Measurements from ENCODE around the gene LNP1. TPM values are rescaled to one million over a fixed set of nuclear protein-coding genes. Genes with fewer than 3 reads are reported as not detected.
"Not testable (repeated sequence)": the region's sequence is repeated elsewhere in the genome, so short reads cannot be mapped to it uniquely, and the experiment has no call there.

LNP1 gene
- total RNA-seq, 2 donors from 2014 or later, result 4.6 to 6.2 TPM

DNA sequence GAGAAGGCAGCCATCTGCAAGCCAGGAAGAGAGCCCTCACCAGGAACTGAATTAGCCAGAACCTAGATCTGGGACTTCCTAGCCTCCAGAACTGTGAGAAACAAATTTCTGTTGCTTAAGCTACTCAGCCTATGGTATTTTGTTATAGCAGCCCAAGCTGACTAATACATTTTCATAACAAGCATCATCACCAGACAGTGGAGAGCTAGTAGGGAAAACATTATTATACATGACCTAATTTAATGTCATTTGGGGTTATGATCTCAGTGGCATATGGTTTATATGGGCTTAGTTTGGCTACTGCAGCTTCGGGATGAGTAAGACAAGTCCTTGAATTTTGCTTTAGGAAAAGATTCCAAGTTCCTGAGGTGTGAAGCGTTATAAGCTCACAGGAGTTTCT lies 35.6 kb downstream of the LNP1 start:
- no peak overlapping the region for H3K4me3 ChIP-seq
- TF ChIP-seq, protein P1, sequence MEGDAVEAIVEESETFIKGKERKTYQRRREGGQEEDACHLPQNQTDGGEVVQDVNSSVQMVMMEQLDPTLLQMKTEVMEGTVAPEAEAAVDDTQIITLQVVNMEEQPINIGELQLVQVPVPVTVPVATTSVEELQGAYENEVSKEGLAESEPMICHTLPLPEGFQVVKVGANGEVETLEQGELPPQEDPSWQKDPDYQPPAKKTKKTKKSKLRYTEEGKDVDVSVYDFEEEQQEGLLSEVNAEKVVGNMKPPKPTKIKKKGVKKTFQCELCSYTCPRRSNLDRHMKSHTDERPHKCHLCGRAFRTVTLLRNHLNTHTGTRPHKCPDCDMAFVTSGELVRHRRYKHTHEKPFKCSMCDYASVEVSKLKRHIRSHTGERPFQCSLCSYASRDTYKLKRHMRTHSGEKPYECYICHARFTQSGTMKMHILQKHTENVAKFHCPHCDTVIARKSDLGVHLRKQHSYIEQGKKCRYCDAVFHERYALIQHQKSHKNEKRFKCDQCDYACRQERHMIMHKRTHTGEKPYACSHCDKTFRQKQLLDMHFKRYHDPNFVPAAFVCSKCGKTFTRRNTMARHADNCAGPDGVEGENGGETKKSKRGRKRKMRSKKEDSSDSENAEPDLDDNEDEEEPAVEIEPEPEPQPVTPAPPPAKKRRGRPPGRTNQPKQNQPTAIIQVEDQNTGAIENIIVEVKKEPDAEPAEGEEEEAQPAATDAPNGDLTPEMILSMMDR (IDR thresholded peaks at IDR 0.05), result no peak
- no peak for TF ChIP-seq POLR2A (IDR thresholded peaks at IDR 0.05)
- H3K9me3 ChIP-seq, result no peaks in the 10 kb centered on the region
- H3K4me1 ChIP-seq, result peaks cover 36% of the 10 kb centered on the region
- intact Hi-C loops (cut with DNase I), result no loop called here
- peak overlapping the region in 2 of 4 donors; percentile 74 to 83 for H3K27ac ChIP-seq
- 95 to 96% methylated on average over 2 of the region's 2 CpGs for WGBS, 2 donors
- H3K36me3 ChIP-seq (replicated peaks in 1 of 2; ENCODE audit: insufficient read depth in 1 of 2, low read depth in 2 of 2), result no peaks in the 10 kb centered on the region
- ATAC-seq (no peak), DNase-seq (no peak)
- H3K27me3 ChIP-seq, result no peaks in the 10 kb centered on the region

DNA sequence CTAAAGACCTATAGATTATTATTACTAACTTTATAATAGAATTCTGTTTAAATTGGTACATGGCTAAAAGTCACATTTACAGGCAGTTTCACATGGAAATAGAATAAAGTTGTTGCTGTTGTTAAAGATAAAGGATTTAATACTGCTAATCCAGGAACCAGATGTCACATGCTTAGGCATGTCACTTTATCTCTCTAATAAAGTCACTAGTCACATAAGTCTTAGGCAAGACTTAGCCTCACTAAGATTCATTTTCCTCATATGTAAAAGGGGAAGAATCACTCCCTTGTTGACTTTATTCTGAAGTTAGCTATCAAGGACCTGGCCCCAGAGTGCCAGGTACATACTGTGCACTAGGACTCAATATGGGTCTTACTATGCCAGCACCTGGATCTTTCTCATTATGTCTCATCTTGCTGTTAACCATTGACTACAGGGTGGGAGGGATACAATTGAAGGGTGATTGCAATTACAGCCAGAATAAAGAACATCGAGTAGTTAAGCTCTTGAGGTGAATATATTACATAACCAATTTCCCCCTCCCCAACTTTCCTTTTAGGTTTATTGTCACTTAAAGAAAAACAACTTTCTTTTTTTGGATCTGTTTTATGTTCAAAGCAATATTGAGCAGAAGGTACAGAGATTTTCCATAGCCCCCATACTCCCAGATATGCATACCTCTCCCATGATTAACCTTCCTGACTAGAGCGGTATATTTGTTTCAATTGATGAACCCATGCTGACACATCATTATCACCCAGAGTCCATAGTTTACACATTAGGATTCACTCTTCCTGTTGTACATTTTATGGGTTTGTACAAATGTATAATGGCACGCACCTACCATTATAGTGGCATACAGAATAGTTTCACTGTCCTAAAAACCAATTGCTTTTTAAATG lies 36.6 kb downstream of the LNP1 start:
- no peaks in the 10 kb centered on the region for H3K27me3 ChIP-seq
- WGBS, 2 donors, result 66 to 71% methylated on average over 3 of the region's 3 CpGs
- TF ChIP-seq, protein P1 (IDR thresholded peaks at IDR 0.05), result no peak
- TF ChIP-seq POLR2A (IDR thresholded peaks at IDR 0.05), result peak in 2 of 3 donors; percentile 38 to 42
- H3K4me1 ChIP-seq, result peaks cover 36% of the 10 kb centered on the region
- no peaks in the 10 kb centered on the region for H3K36me3 ChIP-seq (replicated peaks in 1 of 2; ENCODE audit: insufficient read depth in 1 of 2, low read depth in 2 of 2)
- no peak overlapping the region for H3K4me3 ChIP-seq
- ATAC-seq (peak; percentile 97), DNase-seq (peak; percentile 57 to 84 (median 75))
- peak overlapping the region; percentile 44 to 83 (median 66) for H3K27ac ChIP-seq
- intact Hi-C loops (cut with DNase I), result no loop called here
- H3K9me3 ChIP-seq, result no peaks in the 10 kb centered on the region

DNA sequence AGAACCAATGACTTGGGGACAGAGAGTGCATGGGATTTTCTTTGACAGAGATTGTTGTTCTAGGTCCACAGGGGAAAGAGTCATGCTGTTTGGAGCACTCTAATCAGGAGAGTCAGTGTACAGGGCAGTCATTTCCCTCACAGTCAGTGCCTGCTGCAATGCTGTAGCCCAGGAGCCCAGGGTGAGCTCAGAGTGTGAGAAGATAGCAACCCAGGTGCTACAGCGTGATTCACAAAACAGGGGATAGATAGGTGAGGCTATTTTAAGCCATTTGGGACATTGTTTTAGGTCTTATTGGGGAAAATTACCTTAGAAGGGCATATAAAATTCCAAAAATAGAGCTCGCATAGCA lies 37.3 kb downstream of the LNP1 start:
- Histone ChIP-seq H3K9me3 (no peaks in the 10 kb centered on the region), H3K27ac (peak overlapping the region; percentile 44 to 83 (median 66))

DNA sequence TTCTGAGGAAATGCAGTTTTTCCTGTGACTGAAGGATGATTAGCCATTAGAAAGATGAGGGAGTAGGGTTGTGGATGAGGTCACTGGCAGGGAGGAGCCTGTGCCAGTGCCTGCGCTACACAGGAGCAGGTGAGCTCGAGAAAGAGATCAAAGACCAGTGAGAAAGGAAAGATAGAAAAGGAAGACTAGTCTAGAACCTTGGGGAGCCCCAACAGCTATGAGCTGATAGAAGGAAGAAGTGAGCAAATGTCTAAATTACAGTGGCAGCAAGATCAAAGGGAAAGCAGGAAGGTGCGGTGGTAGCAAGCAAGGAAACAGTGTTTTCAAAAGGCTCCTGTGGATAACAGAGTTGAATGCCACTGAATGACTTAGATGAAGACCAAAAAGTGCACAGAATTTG lies 39.6 kb downstream of the LNP1 start:
- H3K27ac ChIP-seq, result no peak overlapping the region
- no peak for TF ChIP-seq POLR2A (IDR thresholded peaks at IDR 0.05)
- TF ChIP-seq, protein P1 (IDR thresholded peaks at IDR 0.05), result no peak
- intact Hi-C loops (cut with DNase I), result no loop called here
- ATAC-seq (no peak), DNase-seq (no peak)
- no peaks in the 10 kb centered on the region for H3K36me3 ChIP-seq (replicated peaks in 1 of 2; ENCODE audit: insufficient read depth in 1 of 2, low read depth in 2 of 2)
- no peaks in the 10 kb centered on the region for H3K27me3 ChIP-seq
- H3K9me3 ChIP-seq, result no peaks in the 10 kb centered on the region
- WGBS, 2 donors, result 86 to 95% methylated on average over 3 of the region's 3 CpGs
- no peak overlapping the region for H3K4me3 ChIP-seq
- peaks cover 36% of the 10 kb centered on the region for H3K4me1 ChIP-seq

More for the DNA sequence above, 37.3 kb downstream of the LNP1 start:
- peak; percentile 39 to 66 (median 50) for DNase-seq
- no peaks in the 10 kb centered on the region for H3K27me3 ChIP-seq
- no peaks in the 10 kb centered on the region for H3K36me3 ChIP-seq (replicated peaks in 1 of 2; ENCODE audit: insufficient read depth in 1 of 2, low read depth in 2 of 2)
- H3K4me3 ChIP-seq, result no peak overlapping the region
- intact Hi-C loops (cut with DNase I), result no loop called here
- peak; percentile 72 for ATAC-seq
- H3K4me1 ChIP-seq, result peaks cover 36% of the 10 kb centered on the region
- WGBS, 2 donors, result 73 to 74% methylated on average over 2 of the region's 2 CpGs
- TF ChIP-seq, protein P1 (IDR thresholded peaks at IDR 0.05), result no peak

DNA sequence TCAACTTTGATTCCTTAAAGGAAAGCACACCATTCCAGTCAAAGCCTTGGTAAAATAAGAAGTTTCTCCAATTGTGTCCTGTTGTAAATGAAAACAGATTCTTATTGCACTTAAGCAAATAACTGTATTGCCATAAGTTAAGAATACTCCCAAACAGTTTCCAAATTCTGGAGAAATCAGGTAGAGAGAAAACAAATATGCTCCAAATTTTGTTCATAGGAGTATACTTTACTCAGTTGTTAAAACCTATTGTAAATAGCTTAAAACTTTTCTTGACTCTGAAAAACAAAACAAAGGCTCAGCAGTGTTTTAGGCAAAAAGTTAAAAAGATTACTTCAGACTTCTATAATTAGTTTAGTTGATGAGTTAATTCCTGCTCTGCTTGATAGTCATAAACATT lies 42.4 kb downstream of the LNP1 start:
- H3K36me3 ChIP-seq (replicated peaks in 1 of 2; ENCODE audit: insufficient read depth in 1 of 2, low read depth in 2 of 2), result no peaks in the 10 kb centered on the region

DNA sequence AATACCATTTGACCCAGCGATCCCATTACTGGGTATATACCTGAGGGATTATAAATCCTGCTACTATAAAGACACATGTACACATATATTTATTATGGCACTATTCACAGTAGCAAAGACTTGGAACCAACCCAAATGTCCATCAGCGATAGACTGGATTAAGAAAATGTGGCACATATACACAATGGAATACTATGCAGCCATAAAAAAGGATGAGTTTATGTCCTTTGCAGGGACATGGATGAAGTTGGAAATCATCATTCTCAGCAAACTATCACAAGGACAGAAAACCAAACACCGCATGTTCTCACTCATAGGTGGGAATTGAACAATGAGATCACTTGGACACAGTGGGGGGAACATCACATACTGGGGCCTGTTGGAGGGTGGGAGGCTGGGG lies 45.7 kb downstream of the LNP1 start:
- H3K4me3 ChIP-seq; DNase-seq; ATAC-seq; H3K36me3 ChIP-seq (replicated peaks in 1 of 2; ENCODE audit: insufficient read depth in 1 of 2, low read depth in 2 of 2); intact Hi-C loops (cut with DNase I); H3K9me3 ChIP-seq; H3K27ac ChIP-seq; H3K27me3 ChIP-seq: not testable (repeated sequence)
- H3K4me1 ChIP-seq, result peaks cover 20% of the 10 kb centered on the region
- WGBS, 2 donors, result 94 to 100% methylated on average over 3 of the region's 3 CpGs

More for the DNA sequence above, 42.4 kb downstream of the LNP1 start:
- no peaks in the 10 kb centered on the region for H3K27me3 ChIP-seq
- H3K9me3 ChIP-seq, result no peaks in the 10 kb centered on the region
- H3K4me1 ChIP-seq, result peaks cover 23% of the 10 kb centered on the region
- ATAC-seq (no peak), DNase-seq (no peak)
- H3K27ac ChIP-seq, result no peak overlapping the region
- TF ChIP-seq POLR2A (IDR thresholded peaks at IDR 0.05), result no peak
- TF ChIP-seq, protein P1 (IDR thresholded peaks at IDR 0.05), result no peak
- intact Hi-C loops (cut with DNase I), result no loop called here
- H3K4me3 ChIP-seq, result no peak overlapping the region

All from body of pancreas (tissue), 4 donors.